HG03175 (cell line): ENCODE measurements around the gene TPT1.
"Not testable (repeated sequence)": the region's sequence is repeated elsewhere in the genome, so short reads cannot be mapped to it uniquely, and the experiment has no call there.

Experiments used
- ATAC-seq: cut with Tn5 transposase; IDR thresholded peaks from one replicate; pipeline ENCODE4 v1.9.1; 2021; ENCODE audit warnings: mild to moderate bottlenecking, moderate library complexity; ENCODE audit not compliant: unreplicated experiment

Gene TPT1

GRCh38 chr13:45368005-45368404 is 27.0 kb upstream of the TPT1 start:
- no peak for ATAC-seq

GRCh38 chr13:45367358-45367757 is 26.4 kb upstream of the TPT1 start:
- peak; percentile 97 for ATAC-seq

- ATAC-seq, result no peak
Observed at GRCh38 chr13:45365558-45365885, 24.5 kb upstream of the TPT1 start.

GRCh38 chr13:45364876-45365557 is 24.0 kb upstream of the TPT1 start:
- ATAC-seq, result no peak

- no peak for ATAC-seq
Observed at GRCh38 chr13:45362939-45363338, 22.0 kb upstream of the TPT1 start.

- ATAC-seq, result no peak
Observed at GRCh38 chr13:45361596-45362206, 20.7 kb upstream of the TPT1 start.

- ATAC-seq, result no peak
Observed at GRCh38 chr13:45356966-45357672, 16.1 kb upstream of the TPT1 start.

GRCh38 chr13:45353895-45354294 is 12.9 kb upstream of the TPT1 start:
- ATAC-seq, result peak; percentile 51

- ATAC-seq, result no peak
Observed at GRCh38 chr13:45352031-45352430, 11.0 kb upstream of the TPT1 start.

GRCh38 chr13:45350152-45350551 is 9.2 kb upstream of the TPT1 start:
- no peak for ATAC-seq

- no peak for ATAC-seq
Observed at GRCh38 chr13:45349438-45349837, 8.5 kb upstream of the TPT1 start.

- not testable (repeated sequence) for ATAC-seq
Observed at GRCh38 chr13:45344064-45344463, 3.1 kb upstream of the TPT1 start.

GRCh38 chr13:45343102-45343501 is 2.1 kb upstream of the TPT1 start:
- not testable (repeated sequence) for ATAC-seq

GRCh38 chr13:45342668-45343067 is 1.7 kb upstream of the TPT1 start:
- not testable (repeated sequence) for ATAC-seq

GRCh38 chr13:45341799-45342500 is 967 bp upstream of the TPT1 start:
- ATAC-seq, result no peak

- ATAC-seq, result peak; percentile 37
Observed at GRCh38 chr13:45340422-45341033, 455 bp downstream of the TPT1 start.

- no peak for ATAC-seq
Observed at GRCh38 chr13:45339867-45340266, 1.1 kb downstream of the TPT1 start.

- no peak for ATAC-seq
Observed at GRCh38 chr13:45339399-45339798, 1.6 kb downstream of the TPT1 start.

- ATAC-seq, result no peak
Observed at GRCh38 chr13:45337803-45338202, 3.2 kb downstream of the TPT1 start.

- no peak for ATAC-seq
Observed at GRCh38 chr13:45337395-45337794, 3.6 kb downstream of the TPT1 start.
